ENCODE measurements around the gene INPP5K.
A peak's percentile ranks its signal among the peaks of the same experiment; 100 is the strongest.
"Not testable (repeated sequence)": the region's sequence is repeated elsewhere in the genome, so short reads cannot be mapped to it uniquely, and the experiment has no call there.

The INPP5K gene

GRCh38 chr17:1516388-1517161 is at the start of gene INPP5K:
Gene INPP5K (minus strand): TSS chr17:1516612. CDS start chr17:1516499, 113 bp downstream.
- DNase-seq (ENCODE audit: low read depth, low spot score), result peak; percentile 94

- no peak for DNase-seq (ENCODE audit: low read depth, low spot score)
These were observed 49.5 kb upstream of the INPP5K start for GRCh38 chr17:1565877-1566276.

- DNase-seq (ENCODE audit: low read depth, low spot score), result no peak
These were observed 47.6 kb upstream of the INPP5K start for GRCh38 chr17:1563786-1564613.

GRCh38 chr17:1563471-1563785 is 47.0 kb upstream of the INPP5K start:
- not testable (repeated sequence) for DNase-seq (ENCODE audit: low read depth, low spot score)

GRCh38 chr17:1562176-1562643 is 45.8 kb upstream of the INPP5K start:
- DNase-seq (ENCODE audit: low read depth, low spot score), result no peak

GRCh38 chr17:1561420-1562175 is 45.2 kb upstream of the INPP5K start:
- no peak for DNase-seq (ENCODE audit: low read depth, low spot score)

DNA sequence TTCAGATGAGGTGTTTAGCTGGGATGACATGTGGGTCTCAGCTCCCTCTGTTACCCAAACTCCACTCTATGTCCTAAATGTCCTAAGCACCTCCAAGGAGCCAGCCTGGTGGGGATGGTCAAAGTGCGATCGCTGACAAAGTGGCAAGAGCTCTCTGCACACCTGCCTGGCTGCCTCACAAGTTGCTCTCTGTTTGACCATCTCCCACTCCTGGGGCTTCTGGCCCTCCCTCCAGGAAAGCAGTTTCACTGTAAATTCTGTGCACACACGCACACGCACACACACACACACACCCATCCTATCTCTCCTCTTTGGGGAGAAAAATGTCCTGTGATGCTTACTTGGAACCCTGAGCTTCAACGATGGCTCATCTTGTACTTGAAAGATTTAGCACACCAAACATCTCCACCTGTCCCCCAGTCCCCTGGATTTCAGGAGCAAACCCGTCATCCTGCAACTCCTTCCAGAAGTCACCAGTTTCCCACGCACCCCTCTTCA is 44.5 kb upstream of the INPP5K start:
- no peak for DNase-seq (ENCODE audit: low read depth, low spot score)

DNA sequence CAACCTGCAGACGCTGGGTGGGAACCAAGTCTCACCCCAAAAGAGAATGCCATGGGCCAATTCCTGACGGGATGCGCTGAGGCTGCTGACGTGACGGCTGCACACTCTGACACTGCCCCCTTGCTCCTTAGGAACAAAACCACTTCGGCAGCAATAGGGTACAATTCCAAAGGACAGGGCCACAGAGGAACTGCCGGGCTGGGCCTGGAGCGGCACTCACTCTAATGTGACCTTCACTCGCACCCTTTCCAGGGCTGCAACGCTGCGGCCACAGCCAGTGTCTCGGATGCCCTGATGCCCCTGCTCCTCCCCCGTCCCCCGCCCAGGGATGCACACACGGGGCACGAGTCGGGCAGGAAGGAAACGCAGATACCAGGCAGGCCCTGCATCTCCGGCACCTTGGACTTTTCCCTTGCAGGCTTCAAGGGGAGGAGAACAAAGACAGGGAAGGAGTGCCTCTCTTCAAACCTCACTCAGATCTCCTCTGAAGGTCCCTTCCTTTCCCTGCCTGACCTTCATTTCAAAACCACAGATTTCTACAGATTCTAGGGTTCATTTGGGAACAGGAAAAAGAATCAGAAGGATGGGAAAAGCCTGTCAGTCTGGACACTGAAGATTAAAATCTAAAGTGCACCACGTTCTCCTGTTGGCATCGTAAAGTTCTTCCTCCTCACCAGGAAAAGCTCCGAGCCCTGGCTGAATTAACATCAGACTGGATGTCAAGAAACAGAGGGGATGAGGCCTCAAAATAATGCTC is 43.9 kb upstream of the INPP5K start:
- no peak for DNase-seq (ENCODE audit: low read depth, low spot score)

DNA sequence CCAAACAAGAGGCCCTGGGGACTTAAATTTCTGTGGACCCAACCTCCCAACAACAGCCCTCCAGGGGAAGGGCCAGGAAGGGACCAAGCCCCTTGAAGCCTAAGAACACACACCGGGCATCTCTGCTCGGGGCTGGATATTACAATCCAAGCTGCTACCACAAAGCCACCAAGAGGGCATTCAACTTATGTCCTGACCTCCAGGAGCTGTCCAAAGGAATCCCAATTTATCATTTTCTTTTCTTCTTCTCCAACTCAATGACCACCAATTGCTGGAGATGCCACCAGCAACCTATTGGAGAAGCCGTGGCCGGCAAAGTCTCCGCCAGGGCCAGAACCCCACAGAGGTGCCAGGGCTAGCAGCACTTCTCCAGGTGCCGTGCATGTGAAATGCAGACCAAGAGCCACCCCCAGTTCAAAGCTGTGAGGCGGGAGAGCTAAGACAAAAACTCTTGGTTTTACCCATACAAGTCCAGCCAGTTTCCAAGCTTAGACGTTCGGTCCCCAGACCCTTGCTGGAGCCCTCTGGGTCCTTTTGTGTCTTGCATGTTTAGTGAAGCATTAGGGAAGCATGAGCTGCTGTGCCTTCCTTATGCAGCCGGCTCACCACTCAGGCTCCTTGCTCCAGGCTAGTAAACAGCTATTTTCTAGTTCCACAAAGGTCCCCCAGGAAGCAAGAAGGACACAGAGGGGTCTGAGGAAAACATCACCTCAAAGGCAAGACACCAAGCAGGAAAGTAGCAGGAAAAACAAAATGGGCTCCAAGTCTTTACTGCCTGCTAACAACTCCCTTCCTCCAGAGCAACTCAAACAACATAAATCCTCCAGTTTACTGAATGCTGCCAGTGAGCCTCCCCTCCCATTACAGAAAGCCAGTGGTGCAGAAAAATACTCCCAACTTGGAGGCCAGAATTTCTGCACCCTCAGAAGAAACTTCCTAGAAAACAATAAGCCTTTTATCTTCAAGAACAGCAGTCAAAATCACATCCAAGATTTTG is 42.9 kb upstream of the INPP5K start:
- no peak for DNase-seq (ENCODE audit: low read depth, low spot score)

GRCh38 chr17:1558401-1558800 is 42.0 kb upstream of the INPP5K start:
- DNase-seq (ENCODE audit: low read depth, low spot score), result no peak

DNA sequence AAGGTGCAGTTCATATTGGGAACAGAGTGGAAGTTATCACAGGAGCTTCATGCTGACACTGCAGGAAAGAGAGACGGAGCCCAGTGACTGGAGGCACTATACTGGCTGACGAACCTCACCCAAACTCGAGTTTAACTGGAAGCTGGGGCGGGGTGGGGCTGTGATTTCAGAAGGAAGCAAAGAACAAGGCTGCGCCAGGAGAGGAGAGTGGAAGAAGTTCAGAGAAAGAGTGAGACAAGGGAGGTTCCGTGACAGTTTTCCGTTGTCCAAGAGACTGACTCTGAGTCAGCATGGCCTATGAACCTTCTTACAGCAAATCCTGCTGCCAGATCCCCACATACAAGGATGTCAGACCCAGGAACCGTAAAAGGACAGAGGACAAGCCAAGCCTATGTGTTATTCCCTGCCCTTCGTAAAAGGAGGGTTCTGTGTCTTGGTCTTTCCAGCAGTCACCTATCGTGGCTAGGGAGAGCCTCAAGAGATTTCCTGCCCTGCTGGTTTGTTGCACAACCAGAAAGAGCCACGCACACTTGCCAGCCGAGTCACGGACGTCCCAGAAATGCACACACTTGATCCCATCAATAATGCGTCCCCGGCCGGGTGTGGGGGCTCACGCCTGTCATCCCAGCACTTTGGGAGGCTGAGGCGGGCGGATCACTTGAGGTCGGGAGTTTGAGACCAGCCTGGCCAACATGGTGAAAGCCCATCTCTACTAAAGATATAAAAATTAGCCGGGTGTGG is 41.1 kb upstream of the INPP5K start:
- no peak for DNase-seq (ENCODE audit: low read depth, low spot score)

DNA sequence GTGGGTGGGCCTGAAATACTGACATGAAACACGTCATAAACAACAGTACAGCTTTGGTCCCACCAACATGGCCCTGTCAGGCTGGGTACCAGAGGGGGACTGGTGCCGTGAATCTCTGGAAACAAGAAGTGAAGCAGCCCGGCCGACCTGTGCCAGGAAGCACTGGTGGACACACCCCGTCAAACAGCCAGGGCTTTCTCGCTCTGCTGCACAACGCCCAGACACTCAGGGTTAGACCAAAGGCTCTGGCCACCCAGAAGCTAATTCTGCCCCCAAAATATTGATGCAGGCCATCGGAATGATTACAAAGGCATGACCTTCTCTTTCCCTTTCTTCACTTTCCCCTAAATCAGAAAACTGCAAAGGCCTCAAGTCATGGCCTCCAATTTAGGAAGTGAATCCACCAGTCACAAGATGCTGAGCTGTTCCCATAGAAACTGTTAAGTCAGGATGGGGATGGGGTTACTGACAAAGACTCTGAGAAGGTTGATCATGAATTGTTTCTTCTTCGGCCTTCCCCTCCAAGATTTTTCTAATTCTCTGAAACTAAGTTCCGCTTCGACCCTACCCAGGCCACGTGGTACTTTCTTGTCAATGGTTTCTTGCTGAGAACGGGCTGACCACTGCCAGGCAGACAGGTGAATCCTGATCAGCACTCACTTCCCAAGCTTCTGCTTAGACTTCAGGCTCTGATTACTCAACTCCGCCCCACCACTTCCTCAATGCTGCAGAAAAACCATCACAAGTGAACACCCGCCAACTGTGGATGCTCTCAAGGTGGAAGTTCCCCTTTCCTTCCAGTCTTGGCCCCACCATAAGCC is 39.4 kb upstream of the INPP5K start:
- no peak for DNase-seq (ENCODE audit: low read depth, low spot score)

DNA sequence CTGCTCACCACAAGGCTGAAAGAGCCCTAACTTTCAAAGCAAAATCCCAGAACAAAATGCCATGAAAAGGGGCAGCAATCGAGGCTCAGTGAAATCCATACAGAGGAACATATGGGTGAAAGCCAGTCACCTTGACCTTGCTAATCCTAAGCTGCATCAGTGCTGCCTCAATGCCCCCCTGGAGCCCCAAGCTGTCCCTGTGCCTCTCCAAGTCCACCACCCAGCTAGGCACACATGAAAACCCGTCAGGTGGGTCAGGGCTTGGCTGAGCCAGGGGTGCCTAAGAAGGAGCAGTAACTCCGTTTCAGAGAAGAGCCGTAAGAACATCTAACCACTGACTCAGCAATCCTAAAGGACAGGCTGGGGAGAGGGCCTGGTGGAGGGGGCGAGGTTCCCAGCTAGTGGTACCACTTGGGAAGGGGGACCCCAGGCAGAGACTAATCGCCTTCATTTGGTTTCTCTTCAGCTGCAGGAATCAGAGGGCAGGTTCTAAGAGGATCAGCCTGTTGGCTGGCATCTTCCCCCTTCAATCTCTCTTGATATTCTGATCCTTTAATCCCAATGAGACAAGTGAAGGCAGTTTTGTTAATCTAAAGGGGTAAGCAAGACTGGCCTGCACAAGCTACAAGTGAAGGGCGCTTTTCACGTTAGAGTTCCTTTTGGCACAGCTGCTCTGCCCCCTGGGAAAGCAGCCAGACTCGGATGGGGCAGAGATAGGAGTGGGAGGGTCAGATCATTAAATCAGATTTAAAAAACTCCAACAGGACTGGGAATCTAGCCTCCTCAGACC is 38.5 kb upstream of the INPP5K start:
- no peak for DNase-seq (ENCODE audit: low read depth, low spot score)

GRCh38 chr17:1553354-1554266 is 37.2 kb upstream of the INPP5K start:
- DNase-seq (ENCODE audit: low read depth, low spot score), result no peak

- DNase-seq (ENCODE audit: low read depth, low spot score), result no peak
These were observed 36.5 kb upstream of the INPP5K start for GRCh38 chr17:1552932-1553331.

DNA sequence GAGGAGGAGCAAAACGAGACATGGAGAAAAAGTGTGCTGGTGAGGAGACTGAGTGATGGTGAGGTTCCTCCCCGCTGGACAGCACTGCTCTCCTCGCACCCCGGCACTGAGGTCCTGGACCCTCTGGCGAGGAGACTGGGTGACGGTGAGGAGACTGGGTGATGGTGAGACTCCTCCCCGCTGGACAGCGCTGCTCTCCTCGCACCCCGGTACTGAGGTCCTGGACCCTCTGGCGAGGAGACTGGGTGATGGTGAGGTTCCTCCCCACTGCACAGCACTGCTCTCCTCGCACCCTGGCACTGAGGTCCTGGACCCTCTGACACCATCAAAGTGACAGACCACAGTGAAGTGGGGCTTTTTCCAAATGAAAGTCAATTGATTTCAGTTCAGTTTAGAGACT is 35.3 kb upstream of the INPP5K start:
- DNase-seq (ENCODE audit: low read depth, low spot score), result no peak

GRCh38 chr17:1548032-1548431 is 31.6 kb upstream of the INPP5K start:
- DNase-seq (ENCODE audit: low read depth, low spot score), result no peak
